Measurements from ENCODE around the gene FREM3.

FREM3 gene

DNA sequence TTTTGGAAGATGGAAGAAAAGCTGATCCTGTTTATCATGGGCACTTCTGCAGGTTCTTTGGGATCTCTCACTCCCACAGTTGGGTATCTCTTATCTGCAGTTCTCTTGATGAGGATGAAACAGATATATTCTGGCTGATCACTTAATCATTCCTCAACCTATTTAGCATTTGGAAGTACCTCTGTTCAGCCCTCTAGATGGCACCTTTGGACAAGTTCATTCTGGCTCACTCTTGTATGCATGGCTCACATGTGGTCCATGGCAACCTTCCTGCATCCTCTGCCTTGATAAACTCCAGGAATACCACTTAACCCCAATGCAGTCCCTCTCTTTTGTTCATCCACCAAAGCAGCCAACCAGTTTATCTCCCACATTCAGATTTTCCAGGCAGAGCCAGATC is 112.8 kb downstream of the FREM3 start:
- no peak for DNase-seq (ENCODE audit: low read depth)
- TF ChIP-seq CTCF (conservative IDR thresholded peaks at IDR 0.05; ENCODE audit: low read length), result no peak
- H3K4me3 ChIP-seq (ENCODE audit: low read length), result no peak overlapping the region

- no peak for TF ChIP-seq CTCF (conservative IDR thresholded peaks at IDR 0.05; ENCODE audit: low read length)
- peak; percentile 40 for DNase-seq (ENCODE audit: low read depth)
- no peak overlapping the region for H3K4me3 ChIP-seq (ENCODE audit: low read length)
These were observed 114.4 kb downstream of the FREM3 start for GRCh38 chr4:143586080-143586479.

GRCh38 chr4:143585548-143585947 is 114.9 kb downstream of the FREM3 start:
- H3K4me3 ChIP-seq (ENCODE audit: low read length), result no peak overlapping the region
- TF ChIP-seq CTCF (conservative IDR thresholded peaks at IDR 0.05; ENCODE audit: low read length), result no peak
- DNase-seq (ENCODE audit: low read depth), result no peak

- no peak for DNase-seq (ENCODE audit: low read depth)
- no peak for TF ChIP-seq CTCF (conservative IDR thresholded peaks at IDR 0.05; ENCODE audit: low read length)
- no peak overlapping the region for H3K4me3 ChIP-seq (ENCODE audit: low read length)
These were observed 119.0 kb downstream of the FREM3 start for GRCh38 chr4:143581331-143581946.

- DNase-seq (ENCODE audit: low read depth), result no peak
- TF ChIP-seq CTCF (conservative IDR thresholded peaks at IDR 0.05; ENCODE audit: low read length), result no peak
- no peak overlapping the region for H3K4me3 ChIP-seq (ENCODE audit: low read length)
These were observed 125.1 kb downstream of the FREM3 start for GRCh38 chr4:143575331-143575730.

- TF ChIP-seq CTCF (conservative IDR thresholded peaks at IDR 0.05; ENCODE audit: low read length), result no peak
- DNase-seq (ENCODE audit: low read depth), result no peak
- H3K4me3 ChIP-seq (ENCODE audit: low read length), result no peak overlapping the region
These were observed 136.0 kb downstream of the FREM3 start for GRCh38 chr4:143564472-143564871.

DNA sequence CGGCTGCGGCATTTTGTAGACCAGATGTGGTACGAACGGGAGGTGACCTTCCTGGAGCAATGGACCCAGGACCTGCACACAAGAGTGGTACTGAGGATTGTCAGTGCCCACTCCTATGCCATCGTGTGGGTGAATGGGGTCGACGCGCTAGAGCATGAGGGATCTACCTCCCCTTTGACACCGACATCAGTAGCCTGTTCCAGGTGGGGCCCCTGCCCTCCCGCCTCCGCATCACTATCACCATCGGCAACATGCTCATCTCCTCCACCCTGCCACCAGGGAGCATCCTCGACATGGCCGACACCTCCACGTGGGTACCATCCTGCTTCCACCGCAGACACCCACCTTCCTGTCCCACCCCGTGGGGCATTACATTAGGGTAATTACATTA is 140.7 kb downstream of the FREM3 start:
- TF ChIP-seq CTCF (conservative IDR thresholded peaks at IDR 0.05; ENCODE audit: low read length), result no peak
- H3K4me3 ChIP-seq (ENCODE audit: low read length), result peak overlapping the region; percentile 72
- DNase-seq (ENCODE audit: low read depth), result no peak

All from AG10803 (cell line).